GM12872 (cell line): ENCODE results near the gene ADH1A.

Experiments used
- CTCF ChIP-seq: IDR thresholded peaks from 3 replicates; pipeline ENCODE4 v1.5.1; 2011; ENCODE audit warnings: low read depth, mild to moderate bottlenecking, low read length, moderate library complexity; ENCODE audit not compliant: insufficient read depth

ADH1A gene

DNA sequence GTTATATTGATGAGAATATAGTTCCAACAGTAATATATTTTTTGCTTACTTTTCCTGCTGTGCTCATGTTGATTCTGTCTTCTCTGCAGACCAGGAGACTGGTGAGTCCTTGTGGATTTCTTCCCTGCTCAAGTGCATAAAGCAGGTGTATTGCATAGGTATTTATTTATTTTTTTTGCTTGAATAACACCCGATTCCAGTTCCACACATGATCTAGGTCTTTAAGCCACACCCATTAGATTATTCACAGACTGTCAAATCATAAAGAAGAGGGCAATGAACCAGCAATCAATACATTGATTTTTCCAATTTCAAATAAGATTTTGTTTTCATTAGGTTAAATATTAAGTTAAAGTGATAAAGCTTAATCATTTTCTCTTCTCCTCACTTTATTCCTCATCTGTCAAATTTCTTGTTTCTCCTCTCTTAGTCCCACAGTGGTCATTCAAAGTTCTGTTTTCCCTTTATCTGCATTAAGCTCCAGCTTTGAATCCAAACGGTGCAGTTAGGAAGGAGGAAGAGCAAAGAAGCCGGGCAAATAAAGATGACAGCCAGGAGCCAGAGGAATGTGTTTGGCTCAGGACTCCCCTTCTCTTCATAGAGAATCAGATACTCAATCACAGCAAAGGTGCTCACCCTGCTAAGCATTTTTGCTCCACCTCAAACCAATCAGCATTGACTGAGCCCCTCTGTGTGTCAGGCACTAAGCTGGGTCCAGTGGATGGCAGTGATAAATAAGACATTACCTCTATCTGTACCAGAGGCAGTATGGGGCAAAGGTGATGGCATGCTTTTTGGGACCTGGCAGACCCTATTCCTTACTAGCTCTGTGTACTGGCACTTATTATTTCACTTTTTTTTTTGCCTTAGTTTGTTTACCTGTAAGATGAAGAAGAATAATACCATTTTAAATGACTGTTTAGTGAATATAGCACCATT lies at the start of gene ADH1A:
Gene ADH1A (minus strand): TSS at position 138 of the 939 bp plus-strand sequence. CDS start 71 bp downstream, at position 67.
- no peak for TF ChIP-seq CTCF

DNA sequence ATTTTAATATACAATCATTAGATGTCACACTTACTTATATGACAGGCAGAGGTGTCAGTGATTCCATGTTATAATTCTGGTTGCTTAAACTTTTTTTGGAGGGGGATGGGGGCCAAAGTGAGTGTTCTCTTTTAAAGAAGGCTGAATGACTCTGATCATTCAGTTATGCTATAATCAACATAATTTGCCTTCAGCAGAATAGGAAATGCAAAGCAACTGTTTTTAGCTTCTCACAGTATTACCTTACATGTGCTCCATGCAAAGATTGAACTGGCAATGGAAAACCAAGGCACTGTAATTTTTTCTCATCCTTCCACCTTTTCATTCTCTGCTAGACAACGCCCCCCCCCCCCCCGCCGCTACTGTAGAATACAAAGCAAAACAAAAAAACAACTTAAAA lies 48.4 kb upstream of the ADH1A start:
- TF ChIP-seq CTCF: no peak

DNA sequence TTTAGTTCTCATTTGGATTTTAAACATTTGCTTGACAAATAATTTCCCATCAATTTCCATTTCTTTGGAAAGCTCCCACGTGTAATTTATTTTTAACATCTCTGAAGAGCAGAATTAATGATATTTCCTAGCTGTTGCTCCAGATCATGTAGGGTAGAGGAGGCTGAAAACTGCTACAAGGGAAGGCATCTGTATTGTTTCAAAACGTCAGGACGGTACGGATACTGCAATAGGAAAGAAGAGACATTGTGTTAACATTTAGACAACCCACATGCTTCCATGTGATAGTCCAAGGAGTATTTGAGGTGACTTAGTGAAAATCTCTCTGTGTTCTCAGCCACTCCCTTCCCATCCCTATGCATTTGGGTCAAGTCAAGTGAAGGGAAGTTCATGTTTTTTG lies 45.8 kb upstream of the ADH1A start:
- no peak for TF ChIP-seq CTCF

DNA sequence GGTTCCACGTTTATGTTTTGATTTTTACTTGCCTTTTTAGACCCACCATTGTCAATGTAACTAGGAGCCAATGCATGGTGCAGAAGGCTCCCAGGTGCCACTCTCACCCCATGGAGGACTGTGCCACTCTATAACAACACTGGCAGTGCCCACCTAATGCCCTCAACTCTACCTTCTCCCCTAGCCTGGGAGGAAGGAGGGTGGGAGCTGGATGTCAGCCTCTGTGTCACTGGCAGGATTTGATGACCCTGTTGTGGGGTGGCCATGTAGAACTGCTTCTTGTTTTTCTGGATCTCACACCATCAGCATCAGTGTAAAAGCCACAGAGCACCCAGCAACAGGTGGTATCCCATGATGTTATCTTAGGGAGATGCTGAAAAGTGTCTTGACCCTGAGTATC lies 44.1 kb upstream of the ADH1A start:
- TF ChIP-seq CTCF: no peak

DNA sequence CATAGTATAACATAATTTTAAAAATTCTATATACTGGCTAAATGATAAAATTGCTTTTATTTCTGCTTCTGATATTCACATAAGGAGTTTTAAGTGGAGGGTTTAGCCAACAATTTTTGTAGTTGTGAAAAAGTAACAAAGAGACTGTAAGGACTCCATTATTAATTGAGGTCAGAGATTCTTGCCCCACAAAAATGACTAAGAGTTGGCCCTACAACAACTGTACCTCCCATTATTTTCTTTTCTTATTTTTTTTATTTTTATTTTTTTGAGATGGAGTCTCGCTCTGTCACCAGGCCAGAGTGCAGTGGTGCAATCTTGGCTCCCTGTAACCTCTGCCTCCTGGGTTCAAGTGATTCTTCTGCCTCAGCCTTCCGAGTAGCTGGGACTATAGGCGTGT lies 39.9 kb upstream of the ADH1A start:
- no peak for TF ChIP-seq CTCF

- no peak for TF ChIP-seq CTCF
Measured at GRCh38 chr4:99329876-99330275, 39.1 kb upstream of the ADH1A start.

GRCh38 chr4:99324979-99325378 lies 34.2 kb upstream of the ADH1A start:
- no peak for TF ChIP-seq CTCF
